HG03520 (cell line): ENCODE results near the gene GUCA2A.
"Not testable (repeated sequence)": the region's sequence is repeated elsewhere in the genome, so short reads cannot be mapped to it uniquely, and the experiment has no call there.

Experiments used
- ATAC-seq: cut with Tn5 transposase; IDR thresholded peaks from one replicate; pipeline ENCODE4 v1.9.1; 2021; ENCODE audit warnings: mild to moderate bottlenecking, moderate library complexity; ENCODE audit not compliant: unreplicated experiment

GUCA2A gene, protein sequence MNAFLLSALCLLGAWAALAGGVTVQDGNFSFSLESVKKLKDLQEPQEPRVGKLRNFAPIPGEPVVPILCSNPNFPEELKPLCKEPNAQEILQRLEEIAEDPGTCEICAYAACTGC

DNA sequence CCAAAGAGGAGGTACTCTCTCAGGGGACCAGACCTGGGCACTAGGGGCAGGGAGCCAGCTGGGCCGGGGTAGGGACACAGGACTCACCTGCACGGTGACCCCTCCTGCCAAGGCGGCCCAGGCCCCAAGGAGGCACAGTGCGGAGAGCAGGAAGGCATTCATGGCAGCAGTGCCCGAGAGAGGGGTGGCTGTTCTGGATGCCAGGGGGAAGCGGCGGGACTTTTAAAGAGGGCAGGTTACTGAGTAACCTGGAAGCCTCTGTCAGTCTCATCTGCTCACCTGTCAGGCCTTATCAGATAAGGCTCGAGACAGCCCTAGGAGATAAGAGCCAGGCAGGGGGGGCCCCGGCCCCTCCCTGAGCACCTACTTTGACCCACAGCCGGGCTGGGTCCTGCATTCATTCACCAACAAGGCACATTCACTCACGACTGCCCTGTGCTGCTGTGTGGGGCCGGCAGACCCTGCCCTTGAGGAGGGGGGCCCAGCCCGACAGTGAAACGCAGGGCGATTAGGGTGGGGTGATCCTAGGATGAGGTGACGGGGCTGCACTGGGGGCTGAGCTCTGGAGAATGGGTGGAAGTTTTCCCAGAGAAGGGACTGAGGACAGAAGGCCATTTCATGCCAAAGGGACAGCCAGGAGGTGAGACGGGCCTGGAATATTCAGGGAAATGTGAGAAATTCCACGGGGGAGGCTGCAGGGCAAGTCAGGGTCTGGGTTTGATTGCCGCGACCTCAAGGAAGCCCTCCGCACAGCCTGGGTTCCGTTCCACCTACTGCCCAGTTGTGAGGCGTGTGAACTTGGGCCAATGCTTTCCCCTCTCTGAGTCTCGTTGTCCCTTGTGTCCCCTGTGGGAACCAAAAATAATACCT, at the start of gene GUCA2A:
Gene GUCA2A, minus strand, starts transcription at position 195 of the 870 bp plus-strand sequence. Its CDS starts 33 bp downstream, at position 162.
- no peak for ATAC-seq

DNA sequence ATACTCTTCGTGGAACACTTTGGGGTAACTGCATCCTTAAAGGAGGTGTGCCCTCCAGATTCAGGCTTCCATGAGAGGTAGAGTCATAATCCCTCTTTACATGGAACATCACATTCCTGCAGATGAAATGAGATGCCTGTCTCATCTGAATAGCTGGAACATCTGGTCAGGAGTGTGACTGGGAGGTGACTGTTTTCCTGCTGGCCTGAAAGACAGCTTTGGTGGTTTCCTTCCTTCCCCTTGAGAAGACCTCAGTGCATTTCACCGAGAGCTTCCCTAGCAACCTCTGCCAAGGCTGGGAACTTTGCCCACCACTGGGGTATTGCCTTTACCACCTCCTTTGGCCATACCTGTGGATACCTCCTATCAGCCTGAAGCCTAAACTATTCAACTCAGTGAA, 46.7 kb upstream of the GUCA2A start:
- ATAC-seq = no peak

- no peak for ATAC-seq
These were observed 46.0 kb upstream of the GUCA2A start for GRCh38 chr1:42210421-42211133.

DNA sequence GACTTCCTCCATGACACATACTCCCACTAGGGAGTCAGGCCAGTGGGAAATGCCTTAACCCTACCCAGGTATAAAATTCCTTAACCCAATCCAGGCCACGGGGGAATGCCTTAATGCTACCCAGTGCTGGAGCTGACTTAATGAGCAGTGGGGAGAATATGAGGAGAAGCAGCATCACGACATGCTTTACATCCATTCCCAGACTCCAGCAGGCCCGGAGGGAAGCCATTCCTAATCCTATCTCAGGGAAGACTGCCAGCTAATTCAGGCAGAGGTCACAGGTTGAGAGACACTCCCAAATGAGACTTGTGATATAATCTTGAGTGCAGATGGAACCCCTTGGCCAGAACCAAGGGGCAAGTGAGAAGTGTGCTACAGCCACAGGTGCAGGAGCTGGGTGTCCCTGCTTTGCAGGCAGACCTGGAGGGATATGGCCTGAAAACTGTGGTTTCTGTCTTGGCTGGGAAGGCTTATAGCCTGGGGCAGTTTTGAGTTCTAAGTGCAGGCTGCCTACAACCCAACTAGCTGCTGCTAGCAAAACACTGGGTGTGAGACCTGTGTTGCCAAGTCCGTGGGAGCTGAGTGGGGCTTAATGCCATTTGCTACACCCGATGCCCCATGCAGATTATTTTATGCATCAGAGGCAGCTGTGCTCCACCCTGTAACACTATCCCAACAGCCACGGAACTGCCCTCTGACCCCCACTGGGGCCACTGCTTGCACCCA, 45.1 kb upstream of the GUCA2A start:
- no peak for ATAC-seq

GRCh38 chr1:42206930-42207329, 42.4 kb upstream of the GUCA2A start:
- ATAC-seq = not testable (repeated sequence)

DNA sequence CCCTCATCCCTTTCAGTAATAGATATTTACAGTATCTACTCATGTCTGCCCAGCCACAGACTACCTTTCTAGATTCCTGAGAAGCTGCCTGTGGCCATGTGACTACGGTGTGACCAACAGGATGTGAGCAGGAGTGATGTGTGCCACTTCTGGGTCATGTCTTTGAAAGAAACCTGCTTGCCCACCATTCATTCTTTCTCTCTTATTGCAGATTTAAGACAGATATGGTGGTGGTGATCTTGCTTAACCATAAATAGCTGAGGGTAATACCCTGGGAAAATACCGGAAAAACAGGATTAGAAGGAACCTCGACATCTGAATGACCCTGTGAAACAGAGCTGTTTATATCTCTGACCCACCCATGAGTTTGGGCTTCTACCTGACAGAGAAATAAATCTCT, 41.6 kb upstream of the GUCA2A start:
- no peak for ATAC-seq

- no peak for ATAC-seq
These were observed 37.4 kb upstream of the GUCA2A start for GRCh38 chr1:42201986-42202385.

GRCh38 chr1:42198251-42198650, 33.7 kb upstream of the GUCA2A start:
- no peak for ATAC-seq

DNA sequence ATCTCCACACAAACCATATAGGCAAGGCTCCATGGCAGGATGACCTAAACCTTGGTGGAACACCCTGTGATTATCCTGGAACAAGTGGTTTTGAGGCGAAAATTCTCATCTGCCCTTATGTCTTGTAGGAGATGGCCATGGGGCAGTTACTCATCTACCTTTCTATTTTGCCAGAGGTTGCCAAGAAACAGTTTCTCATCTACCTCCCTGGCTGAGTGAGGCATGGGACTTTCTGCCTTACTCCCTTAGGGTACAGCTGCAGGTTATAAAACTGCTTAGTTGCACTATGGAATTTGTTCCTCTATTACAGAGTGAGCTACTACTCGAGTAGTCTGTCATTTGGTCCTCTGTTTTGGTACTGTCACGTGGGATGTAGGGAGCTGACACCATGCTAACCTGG, 31.3 kb upstream of the GUCA2A start:
- no peak for ATAC-seq

DNA sequence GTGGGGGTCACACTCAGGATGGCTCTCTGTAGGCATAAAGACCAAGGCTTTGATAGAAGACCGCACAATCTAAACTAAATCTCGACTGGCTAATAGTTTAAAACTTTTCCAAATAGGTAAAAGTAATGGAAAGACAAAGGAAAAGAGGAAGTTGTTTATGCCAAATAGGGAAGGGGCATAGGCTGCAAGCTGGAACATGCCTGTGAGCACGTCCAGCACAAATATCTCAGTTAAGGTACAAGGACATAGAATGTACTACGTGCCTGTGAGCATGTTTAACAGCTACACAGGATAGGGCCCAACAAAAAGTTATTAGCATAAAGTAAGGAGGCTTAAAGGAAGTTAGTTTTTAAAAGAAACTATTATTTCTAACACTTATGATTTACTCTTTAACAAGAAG, 27.6 kb upstream of the GUCA2A start:
- ATAC-seq = no peak

GRCh38 chr1:42191319-42191718, 26.8 kb upstream of the GUCA2A start:
- ATAC-seq = no peak

DNA sequence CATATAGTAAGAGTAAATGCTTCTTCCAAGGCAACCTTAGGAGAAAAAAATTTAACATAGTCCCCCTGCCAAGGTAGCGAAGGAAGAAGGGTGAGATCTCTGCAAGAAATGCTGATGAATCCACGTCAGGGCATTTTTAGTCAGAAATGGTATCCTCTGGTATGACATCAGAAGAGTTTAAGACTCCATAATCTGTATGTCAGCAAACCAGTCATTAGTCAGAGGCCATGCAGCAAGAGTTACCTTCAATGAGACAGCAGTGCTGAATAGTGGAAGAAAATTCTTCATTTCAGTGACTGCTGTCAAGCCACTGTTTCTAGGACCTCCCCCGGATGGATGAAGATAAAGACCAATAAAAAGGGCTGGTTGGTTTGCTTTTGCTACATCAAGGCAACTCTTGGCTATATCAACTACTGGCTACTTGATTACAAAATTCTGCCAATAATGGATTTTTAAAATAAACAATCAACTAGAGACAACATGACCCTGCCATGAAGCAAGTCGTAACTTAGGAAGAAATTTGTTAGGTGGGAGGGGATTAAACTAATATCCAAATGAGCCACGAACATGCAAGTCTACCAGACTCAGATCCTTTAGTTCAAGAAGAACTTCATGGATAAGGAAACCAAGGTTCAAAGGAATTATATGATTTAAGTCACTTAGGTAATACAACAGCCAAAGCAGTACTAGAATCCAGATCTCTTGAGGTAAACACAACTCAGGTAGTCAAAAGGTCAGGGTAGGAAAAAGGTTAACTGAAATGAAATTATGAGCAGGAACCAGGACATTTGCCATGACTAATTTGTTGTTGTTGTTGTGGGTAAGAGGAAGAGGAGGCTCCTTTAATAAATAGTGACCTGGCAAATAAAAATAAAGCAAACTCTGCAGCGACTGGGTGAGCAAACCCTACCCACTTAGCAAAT, 25.6 kb upstream of the GUCA2A start:
- ATAC-seq = no peak

DNA sequence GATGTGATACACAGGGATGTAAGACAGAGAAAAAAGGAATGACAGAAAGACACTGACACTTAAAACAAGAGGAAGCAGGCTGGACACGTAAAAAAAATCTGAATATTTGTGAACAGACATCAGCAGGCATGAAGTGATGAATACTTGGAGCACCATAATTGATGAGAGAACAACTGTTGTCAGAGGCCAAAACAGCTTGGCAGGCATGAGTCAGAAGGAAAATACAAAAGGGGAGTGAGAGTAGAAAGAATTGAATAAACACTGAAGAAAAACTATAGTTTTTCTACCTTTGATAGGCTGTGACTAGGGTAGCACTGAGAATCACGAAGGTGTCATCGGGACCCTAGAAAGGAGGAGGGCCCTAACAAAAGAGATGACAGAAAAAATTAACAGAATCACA, 21.6 kb upstream of the GUCA2A start:
- ATAC-seq = no peak

DNA sequence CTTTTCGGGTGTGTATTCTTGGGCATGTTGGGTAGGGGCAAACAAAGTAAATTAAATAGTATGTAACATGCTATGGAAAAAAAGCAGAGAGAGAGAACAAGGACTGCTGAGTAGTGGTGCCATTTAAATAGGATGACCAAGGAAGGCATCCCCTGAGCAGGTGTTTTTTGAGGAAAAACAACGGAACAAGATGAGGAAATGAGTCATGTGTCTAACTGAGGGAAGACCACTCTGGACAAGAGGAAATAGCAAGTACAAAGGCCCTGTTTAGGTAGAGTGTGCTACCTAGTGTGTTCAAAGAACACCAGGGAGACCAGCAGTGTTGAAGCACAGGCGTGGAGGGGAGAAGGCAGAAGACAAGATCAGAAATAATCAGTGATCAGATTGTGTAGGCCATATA, 20.1 kb upstream of the GUCA2A start:
- ATAC-seq = no peak

DNA sequence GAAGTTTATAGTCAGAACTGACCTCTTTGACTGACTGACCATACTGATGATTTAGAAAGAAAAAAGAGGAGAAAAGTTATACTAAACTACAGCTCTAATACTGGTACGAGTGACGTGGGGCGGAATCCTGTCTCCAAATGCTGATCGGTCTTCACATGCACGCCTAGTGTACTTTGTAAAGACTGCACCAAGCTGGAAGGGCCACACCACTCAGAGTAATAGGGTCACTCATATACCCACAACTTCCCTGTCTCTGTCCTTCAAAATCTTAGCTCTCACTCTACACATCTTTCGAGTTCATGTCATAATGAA, 19.4 kb upstream of the GUCA2A start:
- ATAC-seq = no peak

DNA sequence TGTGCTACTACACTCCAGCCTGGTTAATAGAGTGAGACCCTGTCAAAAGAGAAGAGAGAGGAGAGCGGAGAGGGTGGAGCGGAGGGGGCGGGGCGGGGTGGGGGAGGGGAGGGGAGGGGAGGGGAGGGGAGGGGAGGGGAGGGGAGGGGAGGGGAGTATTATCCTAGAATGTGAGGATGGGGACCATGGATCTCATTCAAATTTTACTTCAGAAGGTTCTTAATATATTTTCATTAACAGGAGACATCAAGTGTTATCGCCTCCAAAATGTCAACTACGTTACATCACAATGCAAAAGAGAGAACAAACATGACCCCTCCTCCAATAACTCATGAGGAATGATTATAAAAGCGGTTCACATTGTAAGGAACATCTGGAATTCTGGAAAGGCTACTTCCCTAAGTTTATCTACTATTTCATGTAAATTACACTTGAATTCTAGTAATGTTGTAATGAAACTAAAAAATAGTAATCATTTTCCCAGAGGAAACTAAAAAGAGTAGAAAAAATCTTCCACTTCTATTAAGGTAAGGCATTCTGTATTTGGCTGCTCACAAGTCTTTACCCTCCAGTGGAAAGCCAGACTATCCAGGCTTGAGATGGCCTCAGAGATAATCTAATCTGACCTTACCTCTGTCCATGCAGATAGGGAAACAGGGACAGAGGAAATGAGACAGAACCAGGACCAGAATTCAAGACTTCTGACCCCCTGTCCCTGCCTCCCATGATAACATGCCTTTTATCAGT, 18.8 kb upstream of the GUCA2A start:
- no peak for ATAC-seq

DNA sequence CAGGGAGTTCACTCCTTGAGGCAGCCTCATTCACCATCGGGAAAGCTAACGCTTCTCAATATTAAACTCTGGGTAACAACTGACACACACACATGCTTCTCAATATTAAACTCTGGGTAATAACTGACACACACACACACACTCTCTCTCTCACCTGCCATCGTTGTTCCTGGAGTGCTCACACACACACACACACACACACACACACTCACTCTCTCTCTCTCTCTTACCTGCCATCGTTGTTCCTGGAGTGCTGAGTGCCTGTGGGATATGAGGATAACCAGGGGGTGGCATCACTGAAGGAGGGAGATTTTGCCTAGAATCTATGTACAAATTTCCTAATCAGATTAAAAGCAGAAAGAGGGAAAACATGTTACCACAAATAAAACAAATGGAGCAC, 17.1 kb upstream of the GUCA2A start:
- ATAC-seq = no peak

GRCh38 chr1:42179900-42180329, 15.4 kb upstream of the GUCA2A start:
- no peak for ATAC-seq

DNA sequence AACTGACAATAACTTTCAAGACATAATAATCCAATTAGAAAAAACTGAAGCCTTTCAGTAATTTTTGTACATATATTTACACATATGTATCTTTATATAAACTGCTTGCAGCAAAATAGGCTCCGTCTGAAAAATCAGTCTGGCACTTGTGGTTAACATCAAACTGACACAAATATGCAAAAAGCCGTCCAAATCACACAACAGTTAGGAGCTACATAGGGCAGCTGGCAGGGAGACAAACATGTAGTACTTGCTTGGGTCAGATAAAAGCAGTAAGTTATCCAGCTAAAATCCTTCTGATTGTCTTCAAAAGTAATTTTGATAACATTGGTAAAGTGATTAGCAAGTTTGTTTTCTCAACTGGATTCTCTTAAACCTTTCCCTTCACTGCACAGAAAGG, 14.7 kb upstream of the GUCA2A start:
- ATAC-seq = no peak

DNA sequence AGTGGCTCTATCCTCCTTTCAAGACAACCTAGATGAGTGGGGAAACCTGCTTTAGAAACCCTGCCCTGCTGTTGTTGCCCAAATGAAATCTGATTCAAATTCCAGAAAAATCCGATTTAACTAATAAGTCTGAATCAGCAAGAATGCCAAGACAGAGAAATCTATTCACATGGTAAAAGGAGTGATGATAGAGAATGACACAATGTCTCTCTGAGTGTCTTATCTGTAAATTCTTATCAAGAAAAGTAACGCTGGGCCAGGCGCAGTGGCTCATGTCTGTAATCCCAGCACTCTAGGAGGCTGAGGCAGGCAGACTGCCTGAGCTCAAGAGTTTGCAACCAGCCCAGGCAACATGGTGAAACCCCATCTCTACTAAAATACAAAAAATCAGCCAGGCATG, 13.7 kb upstream of the GUCA2A start:
- ATAC-seq = no peak
